Measurements from ENCODE around the gene ATP13A2. TPM values are rescaled to one million over a fixed set of nuclear protein-coding genes. Genes with fewer than 3 reads are reported as not detected.

The ATP13A2 gene
- total RNA-seq, 1 experiment from 2014 or later, result 50.9 TPM

GRCh38 chr1:16976966-16977365 is 34.8 kb downstream of the ATP13A2 start:
- H3K9me3 ChIP-seq (ENCODE audit: low read depth, low read length, poor library complexity, severe bottlenecking), result no peaks in the 10 kb centered on the region
- intact Hi-C loops (cut with micrococcal nuclease; ENCODE audit: unreplicated experiment), result no loop called here
- no peak overlapping the region for H3K4me3 ChIP-seq (ENCODE audit: low read depth, low read length, poor library complexity, severe bottlenecking)
- no peaks in the 10 kb centered on the region for H3K27me3 ChIP-seq (replicated peaks; ENCODE audit: insufficient read depth, low read depth, low read length, poor library complexity)
- no peak overlapping the region for H3K27ac ChIP-seq (ENCODE audit: low read depth, low read length, poor library complexity, severe bottlenecking)
- no TSS peak for BruUV-seq (replicated peaks)
- H3K4me1 ChIP-seq (ENCODE audit: insufficient read depth, low read length, poor library complexity, severe bottlenecking), result peaks cover 13% of the 10 kb centered on the region
- no peak for TF ChIP-seq EZH2 (IDR thresholded peaks at IDR 0.05; ENCODE audit: borderline replicate concordance, low read depth, low read length, poor library complexity, severe bottlenecking)
- no peak for TF ChIP-seq CTCF (conservative IDR thresholded peaks at IDR 0.05; ENCODE audit: low read depth, low read length)
- DNase-seq (ENCODE audit: low spot score), result no peak
- no peaks in the 10 kb centered on the region for H3K36me3 ChIP-seq (ENCODE audit: insufficient read depth, low read length, poor library complexity, severe bottlenecking)
- ChIA-PET POLR2A (ENCODE audit: low non-redundant PET) (no interaction called here), CTCF (no interaction called here)

- H3K27ac ChIP-seq (ENCODE audit: low read depth, low read length, poor library complexity, severe bottlenecking), result no peak overlapping the region
- no TSS peak for BruUV-seq (replicated peaks)
- ChIA-PET CTCF (interaction anchor here (0.8 kb wide), 1 partner anchor 9 kb away, joined by 3 read pairs; no protein-coding TSS in a partner anchor), POLR2A (ENCODE audit: low non-redundant PET) (no interaction called here)
- H3K4me3 ChIP-seq (ENCODE audit: low read depth, low read length, poor library complexity, severe bottlenecking), result no peak overlapping the region
- no peak for DNase-seq (ENCODE audit: low spot score)
- H3K9me3 ChIP-seq (ENCODE audit: low read depth, low read length, poor library complexity, severe bottlenecking), result no peaks in the 10 kb centered on the region
- peaks cover 13% of the 10 kb centered on the region for H3K4me1 ChIP-seq (ENCODE audit: insufficient read depth, low read length, poor library complexity, severe bottlenecking)
- no peaks in the 10 kb centered on the region for H3K27me3 ChIP-seq (replicated peaks; ENCODE audit: insufficient read depth, low read depth, low read length, poor library complexity)
- intact Hi-C loops (cut with micrococcal nuclease; ENCODE audit: unreplicated experiment), result no loop called here
- H3K36me3 ChIP-seq (ENCODE audit: insufficient read depth, low read length, poor library complexity, severe bottlenecking), result no peaks in the 10 kb centered on the region
- TF ChIP-seq CTCF (conservative IDR thresholded peaks at IDR 0.05; ENCODE audit: low read depth, low read length), result no peak
- no peak for TF ChIP-seq EZH2 (IDR thresholded peaks at IDR 0.05; ENCODE audit: borderline replicate concordance, low read depth, low read length, poor library complexity, severe bottlenecking)
These were observed 35.9 kb downstream of the ATP13A2 start for GRCh38 chr1:16975838-16976237.

GRCh38 chr1:16975211-16975610 is 36.5 kb downstream of the ATP13A2 start:
- ChIA-PET CTCF (no interaction called here), POLR2A (ENCODE audit: low non-redundant PET) (no interaction called here)
- Histone ChIP-seq H3K27ac (ENCODE audit: low read depth, low read length, poor library complexity, severe bottlenecking) (no peak overlapping the region), H3K9me3 (ENCODE audit: low read depth, low read length, poor library complexity, severe bottlenecking) (no peaks in the 10 kb centered on the region), H3K4me1 (ENCODE audit: insufficient read depth, low read length, poor library complexity, severe bottlenecking) (peaks cover 13% of the 10 kb centered on the region), H3K36me3 (ENCODE audit: insufficient read depth, low read length, poor library complexity, severe bottlenecking) (no peaks in the 10 kb centered on the region), H3K27me3 (replicated peaks; ENCODE audit: insufficient read depth, low read depth, low read length, poor library complexity) (no peaks in the 10 kb centered on the region), H3K4me3 (ENCODE audit: low read depth, low read length, poor library complexity, severe bottlenecking) (no peak overlapping the region)
- intact Hi-C loops (cut with micrococcal nuclease; ENCODE audit: unreplicated experiment), result no loop called here
- TF ChIP-seq CTCF (conservative IDR thresholded peaks at IDR 0.05; ENCODE audit: low read depth, low read length) (no peak), EZH2 (IDR thresholded peaks at IDR 0.05; ENCODE audit: borderline replicate concordance, low read depth, low read length, poor library complexity, severe bottlenecking) (no peak)
- no peak for DNase-seq (ENCODE audit: low spot score)
- BruUV-seq (replicated peaks), result no TSS peak

Data from A673 (cell line).